Left ventricle myocardium inferior (tissue), 1 donor: ENCODE data around the gene POPDC2. TPM values are rescaled to one million over a fixed set of nuclear protein-coding genes. Genes with fewer than 3 reads are reported as not detected.
"Not testable (repeated sequence)": the region's sequence is repeated elsewhere in the genome, so short reads cannot be mapped to it uniquely, and the experiment has no call there.

Experiments used
- DNase-seq: peaks from one replicate; pipeline ENCODE4 v3.0.0-alpha.2; 2020
- H3K27ac ChIP-seq: fragments of 200-600 bp; replicated peaks from 2 replicates; pipeline ENCODE4 v1.8.0; 2021
- H3K27me3 ChIP-seq: fragments of 200-600 bp; 2 replicates; pipeline ENCODE4 v1.8.0; 2021; ENCODE audit warnings: low read depth
- H3K36me3 ChIP-seq: fragments of 200-600 bp; 2 replicates; pipeline ENCODE4 v1.8.0; 2021
- H3K4me1 ChIP-seq: fragments of 200-600 bp; 2 replicates; pipeline ENCODE4 v1.8.0; 2021
- H3K4me3 ChIP-seq: fragments of 200-600 bp; 2 replicates; pipeline ENCODE4 v1.8.0; 2021; ENCODE audit warnings: mild to moderate bottlenecking, moderate library complexity
- H3K9me3 ChIP-seq: fragments of 200-600 bp; replicated peaks from 2 replicates; pipeline ENCODE4 v1.8.0; 2021
- intact Hi-C: fragments of 100-400 bp; cut with micrococcal nuclease; formaldehyde crosslinking; loops from one replicate; pipeline ENCODE4 v1.11.0; 2022
- total RNA-seq: library from RNA; stranded (reverse); fragmentation: NEBNext Ultra II Directional; extraction: Animal tissue kit (Norgen Biotek cat#: 25700); gene quantifications from one replicate; pipeline ENCODE4 v1.2.1, GENCODE V29; 2021
- TF ChIP-seq, protein P1 (sequence below): fragments of 200-600 bp; IDR thresholded peaks from 2 replicates; pipeline ENCODE4 v1.8.0; 2021; ENCODE audit warnings: antibody characterized with exemption, mild to moderate bottlenecking, borderline replicate concordance
- donor health status: DM: no; HTN: yes; CAD: no; lungs with severe emphysema.

Gene POPDC2
- total RNA-seq, 1 donor from 2014 or later: 512 TPM

DNA sequence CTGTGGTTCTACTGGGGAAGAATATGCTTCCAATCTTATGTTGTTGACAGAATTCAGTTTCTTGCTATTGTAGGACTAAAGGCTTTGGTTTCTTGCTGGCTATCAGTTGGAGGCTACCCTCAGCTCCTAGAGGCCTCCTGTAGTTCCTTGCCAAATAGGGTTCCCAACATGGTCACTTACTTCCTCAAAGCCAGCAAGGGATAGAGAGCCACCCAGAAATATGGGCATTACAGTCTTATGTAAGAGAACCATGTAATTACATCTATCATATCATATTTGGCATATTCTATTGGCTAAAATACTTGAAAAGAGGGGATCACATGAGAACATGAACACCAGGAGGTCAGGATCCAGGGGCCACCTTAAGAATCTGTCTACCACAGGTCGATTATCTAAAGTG lies 23.0 kb upstream of the POPDC2 start:
- intact Hi-C loops: loop anchor here (10.0 kb wide), 1 partner anchor 159 kb away; no protein-coding TSS in a partner anchor
- H3K4me1 ChIP-seq: peaks cover 4% of the 10 kb centered on the region
- H3K27ac ChIP-seq: no peak overlapping the region
- TF ChIP-seq, protein P1, sequence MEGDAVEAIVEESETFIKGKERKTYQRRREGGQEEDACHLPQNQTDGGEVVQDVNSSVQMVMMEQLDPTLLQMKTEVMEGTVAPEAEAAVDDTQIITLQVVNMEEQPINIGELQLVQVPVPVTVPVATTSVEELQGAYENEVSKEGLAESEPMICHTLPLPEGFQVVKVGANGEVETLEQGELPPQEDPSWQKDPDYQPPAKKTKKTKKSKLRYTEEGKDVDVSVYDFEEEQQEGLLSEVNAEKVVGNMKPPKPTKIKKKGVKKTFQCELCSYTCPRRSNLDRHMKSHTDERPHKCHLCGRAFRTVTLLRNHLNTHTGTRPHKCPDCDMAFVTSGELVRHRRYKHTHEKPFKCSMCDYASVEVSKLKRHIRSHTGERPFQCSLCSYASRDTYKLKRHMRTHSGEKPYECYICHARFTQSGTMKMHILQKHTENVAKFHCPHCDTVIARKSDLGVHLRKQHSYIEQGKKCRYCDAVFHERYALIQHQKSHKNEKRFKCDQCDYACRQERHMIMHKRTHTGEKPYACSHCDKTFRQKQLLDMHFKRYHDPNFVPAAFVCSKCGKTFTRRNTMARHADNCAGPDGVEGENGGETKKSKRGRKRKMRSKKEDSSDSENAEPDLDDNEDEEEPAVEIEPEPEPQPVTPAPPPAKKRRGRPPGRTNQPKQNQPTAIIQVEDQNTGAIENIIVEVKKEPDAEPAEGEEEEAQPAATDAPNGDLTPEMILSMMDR: no peak
- DNase-seq: no peak
- H3K4me3 ChIP-seq: no peak overlapping the region
- no peaks in the 10 kb centered on the region for H3K36me3 ChIP-seq
- no peaks in the 10 kb centered on the region for H3K9me3 ChIP-seq
- H3K27me3 ChIP-seq: no peaks in the 10 kb centered on the region

DNA sequence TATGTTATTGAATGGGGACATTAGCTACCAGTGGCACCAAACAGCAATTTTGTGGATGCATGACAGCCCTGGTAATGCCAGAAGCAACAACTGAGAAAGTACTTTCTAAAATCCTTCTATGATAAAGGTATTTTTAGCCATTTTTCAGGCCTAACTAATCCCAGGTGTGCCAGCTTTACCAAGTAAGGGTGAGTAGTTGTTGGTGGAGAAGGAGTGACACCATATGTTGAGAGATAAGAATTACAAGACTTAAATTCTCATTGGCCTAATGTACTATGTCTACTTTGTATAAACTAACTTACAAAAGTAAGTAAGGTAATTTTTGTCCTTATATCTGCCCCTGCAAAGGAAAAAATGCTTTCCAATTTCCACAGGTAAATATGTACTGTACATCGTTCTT lies 20.9 kb upstream of the POPDC2 start:
- Histone ChIP-seq H3K36me3 (no peaks in the 10 kb centered on the region), H3K27ac (peak overlapping the region; percentile 41), H3K4me1 (peaks cover 16% of the 10 kb centered on the region), H3K4me3 (no peak overlapping the region), H3K9me3 (no peaks in the 10 kb centered on the region), H3K27me3 (no peaks in the 10 kb centered on the region)
- intact Hi-C loops: loop anchor here (10.0 kb wide), 1 partner anchor 156 kb away; no protein-coding TSS in a partner anchor
- no peak for DNase-seq
- TF ChIP-seq, protein P1: peak; percentile 71

DNA sequence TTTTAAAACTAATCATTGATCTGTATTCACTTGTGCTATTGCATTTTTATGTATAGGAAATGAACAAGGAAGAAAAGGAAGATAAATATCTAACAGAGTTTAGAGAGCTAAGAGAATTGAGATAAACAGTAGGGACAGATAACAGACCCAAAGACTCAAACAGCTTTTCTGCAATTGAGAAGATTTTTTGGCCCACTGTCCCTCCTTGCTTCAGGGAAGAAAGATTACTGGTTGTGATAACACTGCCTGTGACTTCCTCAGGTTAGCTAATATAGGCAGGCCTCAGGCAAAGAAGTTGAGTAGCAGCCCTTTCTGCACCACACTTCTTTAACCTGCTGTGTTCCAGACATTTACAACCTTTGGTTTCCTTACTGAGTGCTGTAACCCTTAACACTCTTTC lies 19.5 kb upstream of the POPDC2 start:
- Histone ChIP-seq H3K4me3 (no peak overlapping the region), H3K36me3 (peaks cover 2% of the 10 kb centered on the region), H3K27me3 (no peaks in the 10 kb centered on the region), H3K9me3 (no peaks in the 10 kb centered on the region), H3K4me1 (peaks cover 30% of the 10 kb centered on the region), H3K27ac (no peak overlapping the region)
- intact Hi-C loops: loop anchor here (10.0 kb wide), 2 partner anchors 95 to 155 kb away; no protein-coding TSS in a partner anchor
- no peak for DNase-seq
- TF ChIP-seq, protein P1: no peak

DNA sequence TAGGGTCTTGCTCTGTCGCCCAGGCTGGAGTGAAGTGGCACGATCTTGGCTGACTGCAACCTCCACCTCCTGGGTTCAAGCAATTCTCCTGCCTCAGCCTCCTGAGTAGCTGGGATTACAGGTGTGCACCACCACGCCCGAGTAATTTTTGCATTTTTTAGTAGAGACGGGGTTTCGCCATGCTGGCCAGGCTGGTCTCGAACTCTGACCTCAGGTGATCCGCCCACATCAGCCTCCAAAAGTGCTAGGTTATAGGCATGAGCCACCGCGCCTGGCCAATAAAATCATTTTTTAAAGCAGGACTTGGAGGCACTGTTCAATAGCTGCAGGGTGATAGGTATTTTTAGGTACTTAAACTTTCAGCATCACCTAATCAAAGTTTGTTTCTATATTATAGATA lies 17.8 kb upstream of the POPDC2 start:
- not testable (repeated sequence) for H3K4me3 ChIP-seq, H3K9me3 ChIP-seq, H3K27me3 ChIP-seq, DNase-seq
- Histone ChIP-seq H3K4me1 (peaks cover 43% of the 10 kb centered on the region), H3K27ac (peak overlapping the region; percentile 98), H3K36me3 (peaks cover 17% of the 10 kb centered on the region)
- intact Hi-C loops: loop anchor here (10.0 kb wide), 1 partner anchor 93 kb away; no protein-coding TSS in a partner anchor

DNA sequence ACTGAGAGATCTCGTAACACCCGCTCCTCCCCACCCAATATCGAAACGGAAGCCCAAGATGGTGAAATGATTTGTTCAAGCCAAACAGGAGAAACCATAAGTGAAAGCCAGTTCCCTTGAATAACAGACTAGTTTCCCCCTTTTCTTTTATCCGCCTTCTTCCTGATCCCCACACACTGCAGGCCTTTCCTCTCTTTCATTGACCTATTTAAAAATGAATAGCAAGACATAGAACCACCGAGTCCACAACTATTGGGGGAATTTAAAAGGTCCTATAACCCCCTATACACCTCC lies 17.2 kb upstream of the POPDC2 start:
- DNase-seq: no peak
- intact Hi-C loops: loop anchor here (10.0 kb wide), 1 partner anchor 93 kb away; no protein-coding TSS in a partner anchor
- TF ChIP-seq, protein P1: no peak
- H3K27me3 ChIP-seq: no peaks in the 10 kb centered on the region
- peak overlapping the region; percentile 98 for H3K27ac ChIP-seq
- peaks cover 23% of the 10 kb centered on the region for H3K36me3 ChIP-seq
- peaks cover 49% of the 10 kb centered on the region for H3K4me1 ChIP-seq
- no peaks in the 10 kb centered on the region for H3K9me3 ChIP-seq
- peak overlapping the region; percentile 80 for H3K4me3 ChIP-seq

DNA sequence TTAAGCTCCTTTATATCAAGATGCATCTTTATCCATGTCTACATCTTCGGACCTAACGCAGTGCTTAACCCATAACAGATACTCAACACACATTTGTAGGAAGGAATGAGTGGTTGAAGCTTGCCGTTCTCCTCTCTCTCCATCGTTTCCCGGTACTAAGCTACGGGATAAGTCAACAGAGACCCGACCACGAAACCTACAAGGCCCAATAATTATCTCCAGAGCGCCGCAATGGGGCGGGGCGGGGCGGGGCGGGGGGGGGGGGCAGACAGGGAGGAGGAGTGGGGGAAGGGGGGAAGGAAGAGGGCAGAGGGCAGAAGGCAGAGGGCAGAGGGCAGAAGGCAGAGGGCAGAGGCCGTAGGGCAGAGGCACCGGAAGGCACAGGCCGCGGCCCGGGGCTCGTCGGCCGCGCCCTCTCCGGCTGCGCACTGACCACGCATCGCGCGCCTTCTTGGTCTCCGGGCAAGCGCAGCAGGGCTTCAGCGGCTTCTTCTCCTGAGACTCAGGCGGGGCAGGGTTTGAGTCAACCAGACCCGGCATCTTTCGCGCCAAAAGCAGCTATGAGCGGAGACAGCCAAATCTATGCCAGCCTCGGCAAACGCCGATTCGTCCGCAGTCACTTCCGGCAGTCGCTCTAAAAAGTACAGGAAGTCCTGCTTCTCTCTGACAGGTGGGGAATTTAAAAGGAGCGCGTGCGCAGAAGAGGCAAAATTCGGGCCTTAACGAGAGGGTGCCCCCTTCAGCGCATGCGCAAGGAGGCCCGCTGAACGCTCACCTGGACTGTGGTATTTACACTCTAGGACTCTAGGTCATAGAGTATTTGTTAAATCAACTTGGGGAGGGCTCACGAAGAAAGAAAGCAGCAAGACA lies 16.6 kb upstream of the POPDC2 start, which contains the start of gene COX17:
TSS of gene COX17 (minus strand) at position 636 of the 870 bp plus-strand sequence. CDS start at position 540, 96 bp downstream.
- Histone ChIP-seq H3K36me3 (peaks cover 26% of the 10 kb centered on the region), H3K27ac (peak within 1 kb of the TSS; percentile 98), H3K4me3 (peak within 1 kb of the TSS; percentile 80), H3K4me1 (peaks cover 55% of the 10 kb centered on the region), H3K27me3 (no peaks in the 10 kb centered on the region), H3K9me3 (no peaks in the 10 kb centered on the region)
- intact Hi-C loops: loop anchor here (10.0 kb wide), 1 partner anchor 92 kb away; no protein-coding TSS in a partner anchor
- DNase-seq: peak; percentile 93
- TF ChIP-seq, protein P1: no peak
